PC-3 (cell line): ENCODE data around the gene ELMO2.

Source experiments
- EZH2 ChIP-seq: fragments of 300-600 bp; sonication (generic); IDR thresholded peaks from one replicate; pipeline ENCODE4 v1.6.1; 2017; ENCODE audit warnings: antibody characterized with exemption, mild to moderate bottlenecking, low read length; ENCODE audit not compliant: unreplicated experiment
- EZH2phosphoT487 ChIP-seq: fragments of 300-600 bp; sonication (generic); IDR thresholded peaks from 2 replicates; pipeline ENCODE4 v1.6.1; 2018; ENCODE audit warnings: mild to moderate bottlenecking, antibody characterized with exemption, low read length, borderline replicate concordance
- TF ChIP-seq, protein P1 (sequence below): fragments of 300-600 bp; sonication (generic); conservative IDR thresholded peaks from 2 replicates; pipeline ENCODE4 v1.5.1; 2017; ENCODE audit warnings: antibody characterized with exemption, low read depth, mild to moderate bottlenecking, low read length

DNA sequence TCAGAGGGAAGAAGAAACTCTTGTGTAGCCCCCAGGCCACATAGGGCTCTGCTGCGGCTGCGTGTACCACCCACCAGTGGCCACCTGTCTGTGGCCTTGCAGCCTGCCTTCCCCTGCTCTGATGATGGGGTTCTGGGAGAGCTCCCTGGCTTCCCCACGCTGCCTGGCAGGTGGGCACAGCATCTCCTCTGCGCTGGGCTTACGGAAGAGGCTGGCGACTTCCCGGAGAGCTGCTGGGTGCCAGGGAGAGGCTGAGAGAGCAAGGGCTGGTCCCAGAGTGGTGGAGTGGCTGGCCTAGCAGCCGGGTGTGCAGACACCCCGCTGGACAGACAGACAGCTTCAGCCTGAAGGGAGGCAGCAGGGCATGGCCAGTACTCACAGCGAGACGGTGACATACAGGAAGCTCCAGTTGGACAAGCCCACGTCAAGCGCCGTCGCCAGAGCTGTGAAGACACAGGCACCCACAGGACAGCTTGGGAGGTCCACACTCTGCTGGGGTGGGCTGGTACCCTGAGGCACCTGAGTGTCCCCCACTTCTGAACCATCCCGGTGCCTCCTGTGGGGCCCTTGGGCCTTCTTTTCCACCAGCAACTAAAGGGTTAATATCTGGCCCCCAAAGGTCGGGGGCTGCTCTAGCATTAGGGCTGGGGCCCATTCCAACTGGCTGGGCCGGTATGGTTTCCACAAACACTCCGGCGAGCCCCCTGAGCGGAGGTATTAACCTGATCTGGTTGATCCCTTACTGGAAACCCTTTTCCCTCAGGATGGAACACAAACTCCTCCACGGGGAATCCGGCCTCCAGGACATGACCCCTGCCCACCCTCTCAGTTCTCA lies 50.0 kb downstream of the ELMO2 start:
- TF ChIP-seq EZH2phosphoT487, result no peak
- TF ChIP-seq, protein P1, sequence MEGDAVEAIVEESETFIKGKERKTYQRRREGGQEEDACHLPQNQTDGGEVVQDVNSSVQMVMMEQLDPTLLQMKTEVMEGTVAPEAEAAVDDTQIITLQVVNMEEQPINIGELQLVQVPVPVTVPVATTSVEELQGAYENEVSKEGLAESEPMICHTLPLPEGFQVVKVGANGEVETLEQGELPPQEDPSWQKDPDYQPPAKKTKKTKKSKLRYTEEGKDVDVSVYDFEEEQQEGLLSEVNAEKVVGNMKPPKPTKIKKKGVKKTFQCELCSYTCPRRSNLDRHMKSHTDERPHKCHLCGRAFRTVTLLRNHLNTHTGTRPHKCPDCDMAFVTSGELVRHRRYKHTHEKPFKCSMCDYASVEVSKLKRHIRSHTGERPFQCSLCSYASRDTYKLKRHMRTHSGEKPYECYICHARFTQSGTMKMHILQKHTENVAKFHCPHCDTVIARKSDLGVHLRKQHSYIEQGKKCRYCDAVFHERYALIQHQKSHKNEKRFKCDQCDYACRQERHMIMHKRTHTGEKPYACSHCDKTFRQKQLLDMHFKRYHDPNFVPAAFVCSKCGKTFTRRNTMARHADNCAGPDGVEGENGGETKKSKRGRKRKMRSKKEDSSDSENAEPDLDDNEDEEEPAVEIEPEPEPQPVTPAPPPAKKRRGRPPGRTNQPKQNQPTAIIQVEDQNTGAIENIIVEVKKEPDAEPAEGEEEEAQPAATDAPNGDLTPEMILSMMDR, result no peak
- TF ChIP-seq EZH2, result no peak
